Measurements from ENCODE around the gene GABBR2.
A peak's percentile ranks its signal among the peaks of the same experiment; 100 is the strongest.
"Not testable (repeated sequence)": the region's sequence is repeated elsewhere in the genome, so short reads cannot be mapped to it uniquely, and the experiment has no call there.

Gene GABBR2

DNA sequence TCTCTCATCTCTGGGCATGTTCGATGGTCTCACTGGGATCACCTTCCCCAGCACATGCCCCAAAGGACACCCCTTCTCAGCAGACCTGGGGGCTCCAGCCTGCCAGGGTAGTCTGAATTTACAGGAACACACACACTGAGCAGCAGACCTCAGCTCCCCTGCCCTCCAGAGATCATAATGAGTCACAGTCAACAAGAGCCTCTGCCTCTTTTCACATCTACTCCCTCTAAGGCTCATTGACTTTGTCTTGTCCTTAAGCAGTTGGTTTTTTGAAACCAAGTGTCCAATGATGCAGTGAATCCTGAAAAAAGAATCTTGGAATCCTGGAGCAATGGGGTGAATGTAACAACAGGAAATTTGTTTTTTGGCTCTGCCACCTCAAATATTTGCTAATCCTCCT is 20.8 kb downstream of the GABBR2 start:
- TF ChIP-seq, protein P1, sequence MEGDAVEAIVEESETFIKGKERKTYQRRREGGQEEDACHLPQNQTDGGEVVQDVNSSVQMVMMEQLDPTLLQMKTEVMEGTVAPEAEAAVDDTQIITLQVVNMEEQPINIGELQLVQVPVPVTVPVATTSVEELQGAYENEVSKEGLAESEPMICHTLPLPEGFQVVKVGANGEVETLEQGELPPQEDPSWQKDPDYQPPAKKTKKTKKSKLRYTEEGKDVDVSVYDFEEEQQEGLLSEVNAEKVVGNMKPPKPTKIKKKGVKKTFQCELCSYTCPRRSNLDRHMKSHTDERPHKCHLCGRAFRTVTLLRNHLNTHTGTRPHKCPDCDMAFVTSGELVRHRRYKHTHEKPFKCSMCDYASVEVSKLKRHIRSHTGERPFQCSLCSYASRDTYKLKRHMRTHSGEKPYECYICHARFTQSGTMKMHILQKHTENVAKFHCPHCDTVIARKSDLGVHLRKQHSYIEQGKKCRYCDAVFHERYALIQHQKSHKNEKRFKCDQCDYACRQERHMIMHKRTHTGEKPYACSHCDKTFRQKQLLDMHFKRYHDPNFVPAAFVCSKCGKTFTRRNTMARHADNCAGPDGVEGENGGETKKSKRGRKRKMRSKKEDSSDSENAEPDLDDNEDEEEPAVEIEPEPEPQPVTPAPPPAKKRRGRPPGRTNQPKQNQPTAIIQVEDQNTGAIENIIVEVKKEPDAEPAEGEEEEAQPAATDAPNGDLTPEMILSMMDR (IDR thresholded peaks at IDR 0.05; ENCODE audit: borderline replicate concordance, insufficient read depth, low read depth, low read length) = no peak
- no peak overlapping the region for H3K4me3 ChIP-seq (ENCODE audit: low read depth, low read length)

DNA sequence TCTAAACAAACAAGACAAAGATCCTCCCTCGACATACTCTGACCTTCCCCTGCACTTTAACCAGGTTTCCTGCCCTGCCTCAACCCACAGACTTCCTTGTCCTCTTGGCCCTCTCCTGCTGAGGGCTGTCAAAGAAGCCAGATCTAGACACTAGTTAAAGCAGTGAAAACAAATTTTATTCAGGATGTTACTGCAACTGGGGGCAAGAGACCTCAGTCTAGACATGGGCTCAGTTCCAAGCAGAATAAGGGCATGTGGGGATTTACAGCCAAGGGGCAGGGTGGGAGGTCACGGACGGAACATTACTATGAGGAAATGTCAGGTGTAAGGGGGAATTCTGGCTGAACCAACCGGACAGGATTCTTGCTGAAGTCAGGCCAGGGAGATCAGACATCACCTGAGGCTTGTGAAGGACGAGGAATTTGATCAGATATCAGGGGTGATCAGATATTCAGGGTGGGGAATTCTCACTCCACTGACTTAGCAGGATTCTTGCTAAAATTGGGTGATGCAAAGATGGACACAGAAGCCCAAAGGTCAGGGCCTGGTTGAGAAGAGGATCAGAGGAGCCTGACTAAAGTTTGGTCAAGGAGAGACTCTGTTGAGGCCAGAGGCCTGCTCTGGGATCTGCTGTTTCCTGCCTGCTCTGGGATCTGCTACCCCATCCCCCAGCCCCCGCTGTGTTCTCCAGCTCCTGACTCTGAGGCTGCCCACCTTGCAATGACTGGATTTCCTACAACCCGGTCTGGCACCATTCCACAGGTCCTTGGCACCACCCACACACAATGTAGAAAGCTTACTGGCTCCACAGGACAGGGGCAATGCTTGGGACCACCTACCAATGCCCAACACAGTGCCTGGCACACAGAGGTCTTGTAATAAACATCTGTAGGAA is 21.5 kb downstream of the GABBR2 start:
- TF ChIP-seq, protein P1 (IDR thresholded peaks at IDR 0.05; ENCODE audit: borderline replicate concordance, insufficient read depth, low read depth, low read length) = no peak
- H3K4me3 ChIP-seq (ENCODE audit: low read depth, low read length) = no peak overlapping the region

- H3K4me3 ChIP-seq (ENCODE audit: low read depth, low read length) = not testable (repeated sequence)
Observed at GRCh38 chr9:98684816-98685215, 23.9 kb downstream of the GABBR2 start.

DNA sequence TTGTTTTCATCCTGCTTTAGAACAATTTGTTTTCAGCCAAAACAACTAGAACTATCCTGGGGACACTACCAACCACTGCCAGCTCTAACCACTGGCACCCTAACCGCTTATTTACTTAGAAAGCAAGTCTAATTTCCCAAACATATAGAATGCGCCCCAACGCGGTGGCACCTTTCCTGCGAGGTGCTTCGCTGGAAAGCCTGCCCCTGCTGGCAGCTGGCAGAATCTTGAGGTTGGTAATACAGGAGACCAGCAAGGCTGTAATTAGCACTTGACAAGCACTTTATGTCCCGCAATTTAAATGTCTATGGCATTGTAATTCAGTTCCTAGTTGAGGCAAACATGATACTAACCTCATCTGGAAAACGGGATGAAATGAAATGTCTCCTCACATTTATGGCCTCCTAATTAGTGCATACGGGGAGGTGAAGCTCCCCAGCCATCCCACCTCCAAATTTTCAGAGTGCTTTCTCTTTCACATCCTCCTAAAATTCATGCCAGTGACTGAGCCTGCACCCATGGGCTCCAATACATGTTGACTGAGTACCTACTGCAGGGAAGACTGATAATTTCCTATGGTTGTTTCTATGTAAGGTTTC is 30.4 kb downstream of the GABBR2 start:
- no peak overlapping the region for H3K4me3 ChIP-seq (ENCODE audit: low read depth, low read length)
- TF ChIP-seq, protein P1 (IDR thresholded peaks at IDR 0.05; ENCODE audit: borderline replicate concordance, insufficient read depth, low read depth, low read length) = peak; percentile 64; the same call in 1 of the 2 replicates

- H3K4me3 ChIP-seq (ENCODE audit: low read depth, low read length) = no peak overlapping the region
- TF ChIP-seq, protein P1 (IDR thresholded peaks at IDR 0.05; ENCODE audit: borderline replicate concordance, insufficient read depth, low read depth, low read length) = no peak
Observed at GRCh38 chr9:98673681-98674080, 35.1 kb downstream of the GABBR2 start.

DNA sequence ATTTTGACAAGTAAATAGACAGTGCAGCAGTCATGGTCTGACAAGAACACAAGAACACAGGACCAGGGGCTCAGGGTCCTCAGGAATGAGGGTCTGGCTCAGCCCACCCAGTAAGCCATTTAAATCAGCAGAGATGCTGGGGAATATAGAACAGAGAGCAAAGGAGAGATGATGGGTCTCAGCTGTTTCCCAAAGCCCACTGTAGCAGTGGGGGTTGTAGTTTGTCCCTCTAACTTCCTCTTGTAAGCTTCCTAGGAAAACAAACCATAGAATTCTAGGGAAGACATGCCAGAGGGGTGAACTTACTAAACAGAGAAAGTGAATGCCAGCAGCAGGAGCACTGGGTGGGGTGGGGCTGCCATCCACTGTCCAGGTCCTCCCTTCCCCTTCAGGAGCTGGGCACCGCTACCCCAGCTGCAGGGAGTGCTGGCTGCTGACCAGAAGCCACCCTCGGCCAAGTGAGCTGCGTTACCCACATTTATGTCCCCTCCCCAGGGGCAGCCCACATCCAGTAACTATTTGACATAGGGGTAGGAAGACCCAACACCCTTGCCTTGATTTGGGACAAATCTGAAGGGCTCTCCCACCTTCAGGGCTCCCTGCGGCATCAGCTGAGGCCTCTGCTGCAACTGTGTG is 41.6 kb downstream of the GABBR2 start:
- TF ChIP-seq, protein P1 (IDR thresholded peaks at IDR 0.05; ENCODE audit: borderline replicate concordance, insufficient read depth, low read depth, low read length) = no peak
- no peak overlapping the region for H3K4me3 ChIP-seq (ENCODE audit: low read depth, low read length)

- no peak overlapping the region for H3K4me3 ChIP-seq (ENCODE audit: low read depth, low read length)
- TF ChIP-seq, protein P1 (IDR thresholded peaks at IDR 0.05; ENCODE audit: borderline replicate concordance, insufficient read depth, low read depth, low read length) = no peak
Observed at GRCh38 chr9:98665501-98665900, 43.2 kb downstream of the GABBR2 start.

All from GM12875 (cell line).